NCI-H226 (cell line): ENCODE data around the gene ISM1.

ENCODE experiments used
- DNase-seq: peaks from one replicate; pipeline ENCODE4 v3.0.0-alpha.2; 2015

The ISM1 gene

DNA sequence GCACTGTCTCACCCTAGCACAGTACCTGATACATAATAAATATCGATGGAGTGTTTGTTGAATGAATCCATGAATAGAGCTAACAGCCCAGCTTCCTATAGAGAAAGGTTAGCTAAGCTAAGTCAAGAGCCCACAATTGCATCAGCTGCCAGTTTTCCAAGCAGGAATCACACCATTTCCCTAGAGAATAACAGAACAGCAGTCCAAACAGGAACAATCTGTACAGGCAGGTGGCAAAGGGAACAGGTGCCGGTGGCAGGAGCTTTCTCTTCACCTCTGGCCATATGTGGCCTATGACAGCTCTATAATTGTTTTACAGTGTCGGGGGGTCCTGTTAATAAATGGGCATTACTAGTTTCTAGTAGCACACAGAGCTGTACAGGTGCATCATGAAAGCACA lies 38.8 kb downstream of the ISM1 start:
- no peak for DNase-seq

DNA sequence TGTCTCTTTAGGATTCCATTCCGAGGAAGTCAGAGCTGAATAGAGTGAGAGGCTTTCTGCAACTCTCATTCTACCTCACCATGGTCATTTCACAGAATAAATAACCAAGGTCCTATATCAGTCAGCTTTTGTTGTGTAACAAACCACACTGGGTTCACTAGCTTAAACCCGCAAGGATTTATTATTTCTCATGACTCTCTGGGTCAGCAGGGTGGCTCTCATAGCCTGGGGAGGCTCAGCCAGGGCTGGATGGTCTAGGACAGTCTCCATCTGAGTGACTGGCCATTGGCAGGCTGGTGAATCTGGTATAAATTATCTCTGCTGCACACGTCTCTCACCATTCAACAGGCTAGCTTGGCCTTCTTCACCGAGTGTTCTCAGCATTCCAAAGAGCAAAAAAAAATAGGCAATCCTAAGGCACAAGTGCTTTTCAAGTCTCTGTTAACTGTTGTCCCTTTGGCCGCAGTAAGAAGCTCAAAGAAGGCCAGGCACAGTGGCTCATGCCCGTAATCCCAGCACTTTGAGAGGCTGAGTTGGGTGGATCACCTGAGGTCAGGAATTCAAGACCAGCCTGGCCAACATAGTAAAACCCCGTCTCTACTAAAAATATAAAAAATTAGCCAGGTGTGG lies 39.7 kb downstream of the ISM1 start:
- DNase-seq: no peak

DNA sequence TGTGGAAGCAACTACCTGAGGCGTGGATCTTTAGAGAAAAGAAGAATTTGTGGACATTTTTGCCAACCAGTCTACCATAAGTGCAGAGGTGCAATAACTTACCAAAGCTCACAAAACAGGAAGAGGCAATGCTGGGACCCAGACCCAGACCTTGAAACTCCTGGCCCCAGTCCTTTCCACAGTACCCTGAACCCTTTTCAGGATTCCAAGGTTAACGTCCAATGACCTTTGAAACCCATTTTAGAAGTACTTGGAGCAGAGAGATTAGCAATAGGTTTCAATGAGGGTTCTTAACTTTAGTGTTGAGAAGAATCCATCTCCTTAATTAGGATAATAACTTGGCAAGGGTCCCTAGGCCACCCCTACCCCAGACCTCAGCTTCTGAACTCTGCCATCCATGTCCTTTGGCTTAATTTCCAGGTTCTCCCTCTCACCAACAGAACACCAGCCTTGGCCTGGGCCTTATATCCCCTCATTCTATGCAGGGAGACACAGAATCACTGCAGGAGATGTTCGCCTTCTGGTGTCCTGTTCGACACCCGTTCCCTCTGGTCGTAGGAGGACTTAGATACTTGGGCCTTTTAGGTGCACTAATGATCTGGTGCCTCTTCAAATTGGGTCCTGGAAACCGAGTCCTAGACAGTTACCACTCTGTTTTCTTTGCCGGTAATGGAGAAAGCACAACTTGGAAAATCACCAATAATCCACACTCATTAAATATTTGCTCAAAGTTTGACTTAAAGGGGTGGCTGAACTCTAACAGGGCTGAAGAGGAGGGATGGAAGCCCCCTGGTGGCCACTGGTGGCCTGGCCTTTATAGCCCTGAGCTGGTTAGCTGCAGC lies 40.6 kb downstream of the ISM1 start:
- DNase-seq: peak; percentile 5

DNA sequence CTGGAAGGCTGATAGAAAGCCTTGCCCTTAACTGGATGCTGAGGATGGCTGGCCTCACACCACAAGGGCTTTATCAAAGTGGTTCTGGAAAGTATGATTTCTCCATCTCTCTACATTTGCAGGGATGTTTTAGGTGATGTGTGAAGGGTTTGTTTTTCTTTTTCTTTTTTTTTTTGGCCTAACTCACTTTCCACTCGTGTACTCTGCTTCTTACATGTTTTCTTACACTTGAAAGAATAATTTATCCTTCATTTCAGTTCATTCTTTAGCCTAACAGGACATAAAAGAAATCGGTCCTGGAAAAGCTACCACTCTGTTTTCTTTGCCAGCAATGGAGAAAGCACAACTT lies 41.2 kb downstream of the ISM1 start:
- no peak for DNase-seq

DNA sequence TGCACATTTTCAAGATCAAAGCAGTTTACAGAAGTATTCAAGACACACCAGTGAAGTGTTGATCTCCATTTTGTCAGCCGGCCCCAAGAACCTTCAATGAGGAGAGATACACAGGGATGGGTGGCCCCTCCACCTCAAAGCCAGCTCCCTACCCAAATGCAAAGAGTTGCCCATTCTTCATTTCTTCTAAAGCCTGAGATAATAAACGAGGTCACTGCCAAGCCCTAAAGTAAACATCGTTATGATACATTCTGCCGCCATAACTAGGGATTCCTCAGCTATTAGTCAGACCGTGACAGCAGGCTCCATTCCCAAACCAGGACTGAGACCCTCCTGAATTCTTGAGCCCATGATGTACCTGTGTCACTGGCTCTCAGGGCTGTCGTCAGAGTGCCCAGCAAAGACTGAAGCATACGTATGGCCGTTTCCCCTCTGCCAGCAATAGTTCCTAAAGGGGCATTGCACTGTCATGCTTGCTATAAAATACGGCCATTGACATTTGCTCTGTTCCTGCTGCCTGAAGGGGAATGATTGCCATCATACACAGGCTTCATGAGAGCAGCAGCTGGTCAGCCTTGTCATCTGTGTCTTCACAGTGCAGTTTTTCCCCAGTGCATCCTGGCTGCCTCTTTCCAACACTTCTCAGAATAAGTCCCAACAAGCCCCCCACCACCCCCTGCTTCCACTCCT lies 41.7 kb downstream of the ISM1 start:
- no peak for DNase-seq

DNA sequence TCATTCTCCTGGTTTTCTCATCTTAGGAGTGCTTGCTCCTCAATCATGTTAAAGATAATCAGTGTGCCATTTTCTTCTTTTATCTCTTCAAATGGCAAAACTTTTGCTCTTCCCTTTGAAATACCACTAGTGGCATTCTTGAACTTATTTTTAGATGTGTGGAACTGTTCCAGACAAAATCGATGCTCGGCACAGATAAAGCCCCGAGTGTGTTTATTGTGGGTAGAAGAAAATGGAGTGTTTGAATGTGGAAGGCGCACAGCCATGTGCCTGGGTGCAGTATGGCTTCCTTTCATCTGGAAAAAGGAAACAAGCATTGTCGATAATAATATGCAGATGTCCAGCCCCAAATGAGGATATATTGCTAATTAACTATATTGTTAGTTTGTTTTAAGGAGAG lies 42.4 kb downstream of the ISM1 start:
- DNase-seq: no peak

DNA sequence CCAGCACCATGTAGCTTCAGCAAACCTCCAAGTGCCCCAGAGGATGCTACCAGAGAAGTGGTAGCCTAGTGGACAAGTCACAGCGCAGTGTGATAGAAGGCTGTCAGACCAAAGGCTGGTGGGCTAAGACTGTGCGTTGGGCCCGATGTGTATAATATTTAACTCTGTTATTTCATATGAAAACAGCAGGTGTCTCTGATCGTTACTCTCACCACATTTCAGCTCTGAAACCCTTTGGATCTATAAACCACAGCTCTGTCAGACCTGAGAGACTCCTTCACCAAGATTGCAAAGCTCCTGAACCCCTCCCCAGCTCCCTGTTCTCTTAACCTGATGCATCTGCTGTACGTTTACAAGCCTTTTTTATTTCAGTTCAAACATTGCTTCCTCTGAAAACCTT lies 43.8 kb downstream of the ISM1 start:
- DNase-seq: no peak

DNA sequence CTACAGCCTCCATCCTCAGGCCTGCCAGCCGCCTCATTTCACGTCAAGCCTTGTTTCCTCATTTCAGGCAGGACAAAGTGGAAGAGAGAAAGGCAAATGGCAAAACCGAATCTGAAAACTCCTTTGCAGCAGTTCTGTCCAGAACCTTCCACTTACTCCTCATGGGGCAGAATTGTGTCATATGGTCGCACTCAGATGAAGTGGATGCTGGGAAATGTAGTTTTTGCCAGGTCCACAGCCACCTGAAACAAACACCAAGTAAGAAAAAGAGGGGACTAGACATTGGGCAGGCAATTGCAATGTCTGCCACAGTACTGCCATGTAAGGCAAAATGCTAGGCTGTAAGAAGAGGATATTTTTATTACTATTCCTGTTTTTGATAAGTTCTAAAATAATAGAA lies 44.9 kb downstream of the ISM1 start:
- DNase-seq: no peak

DNA sequence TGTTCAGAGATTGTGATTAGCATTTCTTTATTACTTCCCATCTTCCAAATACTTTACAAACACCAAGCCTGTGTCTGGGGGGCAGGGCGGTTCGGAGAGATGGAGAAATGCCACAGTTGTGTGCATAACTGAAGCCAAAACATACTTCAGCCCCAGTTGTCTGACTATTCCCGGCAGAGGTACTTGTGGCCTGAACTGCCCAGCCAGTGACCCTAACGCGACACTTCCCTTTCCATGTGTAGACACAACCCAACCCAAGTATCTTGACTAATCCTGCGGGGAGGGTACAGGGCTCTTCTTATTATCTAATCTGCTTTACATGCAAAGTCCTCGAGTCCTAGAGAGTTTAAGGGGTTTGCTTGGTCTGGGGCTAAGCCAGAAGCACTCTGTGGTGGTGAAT lies 46.2 kb downstream of the ISM1 start:
- DNase-seq: no peak

DNA sequence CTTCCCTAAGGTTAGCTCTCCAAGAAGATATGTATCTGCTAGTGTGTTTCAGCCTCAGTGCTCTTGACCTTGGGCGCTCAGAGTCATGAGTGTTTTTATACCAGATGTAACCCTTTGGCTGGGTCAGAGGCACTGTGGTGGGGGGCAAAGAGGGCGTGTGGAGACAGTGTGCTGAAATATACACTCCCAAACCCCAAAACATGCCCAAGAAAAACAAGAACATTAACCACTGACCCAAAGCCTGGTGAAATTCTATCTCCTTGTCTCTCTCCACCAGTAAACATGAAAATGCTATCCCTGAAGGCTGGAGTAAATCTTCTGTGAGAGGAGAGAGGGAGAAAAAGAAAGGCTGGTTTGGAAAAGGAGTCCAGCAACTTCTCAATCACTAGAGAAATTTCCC lies 47.9 kb downstream of the ISM1 start:
- DNase-seq: no peak

DNA sequence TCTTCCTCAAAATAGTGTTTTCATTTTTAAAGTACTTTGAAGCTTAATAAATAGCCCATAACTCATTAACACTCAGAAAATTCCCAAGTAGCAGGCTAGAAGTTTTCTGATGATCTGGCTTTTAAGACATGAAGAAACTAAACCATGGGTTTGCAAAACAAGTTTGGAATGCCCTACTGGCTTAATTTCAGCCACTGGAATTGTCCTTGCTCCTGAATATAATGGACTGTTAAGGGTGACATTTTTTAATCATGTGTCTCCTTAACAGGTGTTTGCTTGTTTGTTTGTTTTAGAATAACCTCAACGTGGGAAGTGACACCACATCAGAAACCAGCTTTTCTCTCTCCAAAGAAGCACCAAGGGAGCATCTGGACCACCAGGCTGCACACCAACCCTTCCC lies 49.1 kb downstream of the ISM1 start:
- DNase-seq: no peak

DNA sequence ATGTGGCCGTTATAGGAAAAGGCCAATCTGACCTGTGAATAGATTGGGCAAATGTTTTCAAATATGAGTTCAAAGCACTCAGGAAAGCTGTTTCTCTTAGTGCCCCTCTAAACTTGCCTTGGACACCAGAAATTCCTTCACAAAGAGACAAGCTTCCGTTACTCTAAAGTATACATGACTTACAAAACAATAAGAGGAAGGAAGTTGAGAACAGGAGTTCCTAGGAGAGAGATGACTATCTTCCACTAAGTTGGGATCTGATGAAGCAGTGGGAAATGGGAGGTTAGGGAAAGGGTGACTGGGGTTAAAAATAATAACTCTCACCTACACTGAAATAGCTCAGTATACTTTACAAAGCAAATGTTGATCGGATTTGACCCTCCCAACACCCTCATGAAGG lies 50.0 kb downstream of the ISM1 start:
- DNase-seq: no peak

DNA sequence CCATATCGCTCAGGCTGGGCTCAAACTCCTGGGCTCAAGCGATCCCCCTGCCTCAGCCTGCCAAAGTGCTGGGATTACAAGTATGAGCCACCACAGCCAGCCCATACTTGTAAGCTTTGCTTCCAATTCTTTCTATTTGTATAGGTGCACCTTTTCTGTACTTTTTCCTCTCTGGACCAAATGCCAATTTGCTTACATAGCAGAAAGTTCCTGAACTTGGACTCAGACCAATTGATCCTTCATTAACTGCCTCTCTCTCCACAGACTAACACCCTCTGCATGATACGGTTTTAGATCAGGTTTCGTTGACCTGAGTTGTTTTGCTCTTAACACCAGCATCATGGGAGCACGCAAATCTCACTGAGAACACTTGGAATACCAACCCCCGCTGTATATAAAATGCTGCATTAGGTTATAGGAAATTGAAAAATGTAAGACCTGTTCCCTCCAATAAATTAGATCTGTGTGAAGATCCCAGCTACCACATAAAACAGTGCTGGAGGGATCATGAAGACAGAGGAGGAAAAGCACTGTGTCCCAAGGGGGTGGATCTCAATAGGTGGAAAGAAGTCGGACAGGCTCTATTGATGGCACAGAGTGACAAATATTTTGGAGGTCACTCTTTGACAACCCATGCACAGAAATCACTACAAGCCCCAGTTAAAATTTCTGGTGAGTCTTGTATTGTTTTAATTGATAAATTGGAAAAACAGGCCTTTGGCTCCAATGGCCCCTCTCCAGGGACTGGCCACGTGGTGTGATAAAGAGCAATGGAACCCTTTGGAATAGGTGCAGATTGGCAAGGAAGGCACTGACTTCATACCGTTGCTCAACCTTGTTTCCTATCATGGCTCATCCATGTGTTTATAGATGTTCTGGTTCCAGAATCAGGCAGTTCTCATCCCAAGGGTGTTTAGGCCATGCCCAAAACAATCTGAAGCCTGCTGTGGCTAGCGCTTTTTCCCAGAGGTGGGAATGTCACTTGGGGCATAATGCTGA lies 51.2 kb downstream of the ISM1 start:
- DNase-seq: no peak

DNA sequence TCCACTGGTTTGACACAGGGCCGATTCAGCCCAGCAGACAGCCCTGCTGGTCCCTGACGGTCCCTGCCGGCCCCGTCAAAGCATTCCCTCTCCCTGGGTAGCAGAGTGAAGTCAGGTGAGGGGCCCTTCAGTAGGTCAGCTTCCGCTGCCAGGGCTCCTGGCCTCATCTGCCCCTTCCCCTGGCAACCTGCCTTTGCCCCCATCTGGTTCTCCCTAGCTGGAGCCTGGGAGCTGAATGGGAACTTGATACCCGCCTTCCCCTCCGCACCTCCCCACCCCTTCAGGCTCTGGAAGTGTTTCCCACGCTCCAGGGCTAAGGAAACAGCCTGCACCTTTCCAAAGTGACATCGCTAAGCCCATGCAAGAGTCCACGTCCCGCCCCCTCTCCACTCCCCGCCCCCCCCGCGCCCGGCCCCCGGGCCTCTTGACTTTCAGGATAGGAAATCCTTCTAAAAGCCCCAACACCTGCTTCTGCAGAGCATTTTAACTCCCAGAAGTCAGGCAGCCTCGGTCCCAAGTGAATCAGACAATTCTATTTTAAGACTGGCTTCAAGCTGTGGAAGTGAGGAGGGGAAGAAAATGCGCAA lies 53.3 kb downstream of the ISM1 start:
- DNase-seq: no peak

DNA sequence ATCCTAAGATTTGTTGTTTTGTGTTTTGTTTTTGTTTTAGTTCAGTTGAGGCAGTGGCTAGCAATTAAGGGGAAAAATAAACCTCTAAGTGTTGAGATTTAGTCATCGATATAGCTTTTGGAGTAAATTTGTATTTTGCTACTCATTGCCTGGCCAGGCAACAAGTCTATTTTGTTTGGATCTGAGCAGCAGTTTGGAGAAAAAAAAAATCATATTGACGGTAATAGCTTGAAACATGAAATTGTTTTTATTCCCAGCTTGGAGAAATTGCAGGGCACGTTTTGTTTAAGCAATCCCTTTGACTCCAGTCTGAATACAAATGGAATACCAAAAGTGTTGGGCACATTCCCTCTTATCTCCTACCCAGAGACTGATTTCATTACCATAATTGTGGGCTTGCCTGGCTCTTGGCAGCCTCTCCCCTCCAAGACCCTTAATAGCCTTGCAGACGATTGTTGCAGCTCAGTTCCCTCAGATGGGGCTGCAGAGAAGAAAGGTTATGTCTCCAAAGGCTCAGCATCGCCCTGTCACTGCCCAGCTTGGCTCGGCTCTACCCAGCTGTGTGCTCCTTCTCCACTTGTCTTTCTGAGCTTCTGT lies 56.0 kb downstream of the ISM1 start:
- DNase-seq: no peak

DNA sequence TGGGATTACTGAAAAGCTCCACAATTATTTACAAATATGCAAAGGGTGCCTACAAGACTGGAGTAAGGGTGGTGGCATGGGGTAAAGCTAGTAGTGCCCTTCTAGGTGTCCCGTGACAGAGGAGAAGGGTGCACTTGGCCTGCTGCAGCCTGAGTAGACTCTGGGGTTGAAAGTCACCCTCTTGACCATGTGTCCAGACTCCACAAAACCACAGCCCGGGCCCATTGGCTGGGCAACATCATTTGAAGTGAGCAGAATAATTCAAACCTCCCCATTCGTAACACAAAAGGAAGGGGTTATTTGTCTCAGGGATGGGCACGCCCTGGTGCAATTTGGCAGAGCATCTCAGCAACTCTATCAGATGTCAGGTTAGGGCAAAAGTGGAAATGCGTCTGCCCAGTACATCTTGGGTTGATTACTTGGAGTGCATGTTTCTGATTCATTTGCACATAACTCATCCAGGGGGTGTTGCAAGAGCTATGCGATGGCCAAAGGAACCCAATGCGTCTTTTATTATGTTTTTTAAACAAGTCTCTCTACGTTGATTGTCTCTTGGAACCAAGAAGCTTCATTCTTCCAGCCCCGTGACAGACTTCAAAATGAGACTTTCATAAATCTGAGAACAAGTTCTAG lies 56.7 kb downstream of the ISM1 start:
- no peak for DNase-seq

DNA sequence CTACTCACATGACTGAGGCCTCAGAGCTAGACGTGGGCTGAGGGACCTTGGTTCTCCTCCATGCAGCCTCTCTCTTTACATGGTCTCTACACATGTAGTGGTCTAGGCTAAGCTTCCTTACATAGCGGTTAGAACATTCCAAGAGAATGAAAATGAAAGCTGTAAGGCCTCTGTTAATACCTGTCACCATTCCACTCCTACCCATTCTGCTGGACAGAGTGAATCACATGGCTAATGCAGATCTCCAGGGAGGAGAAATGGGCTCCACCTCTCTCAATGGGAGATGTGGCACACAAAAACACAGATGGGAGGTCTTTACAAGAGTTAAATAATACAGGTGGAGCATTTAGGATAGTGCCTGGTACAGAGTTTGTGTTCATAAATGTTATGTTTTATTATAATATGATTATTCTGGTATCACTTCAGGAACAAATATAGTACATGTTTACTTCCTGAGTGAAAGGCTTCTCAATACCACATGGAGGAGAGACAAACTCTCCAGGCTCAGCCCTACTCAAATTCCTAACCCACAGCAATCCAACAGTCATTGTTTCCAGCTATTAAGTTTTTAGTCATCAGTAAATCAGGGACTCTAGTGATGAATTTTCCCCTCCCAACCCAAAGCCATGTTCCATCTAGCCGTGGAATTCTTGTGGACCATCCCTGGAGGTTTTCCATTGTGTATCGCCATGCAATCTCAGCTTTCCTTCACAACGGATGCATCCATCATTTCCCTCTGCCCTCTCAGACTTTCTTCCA lies 57.9 kb downstream of the ISM1 start:
- no peak for DNase-seq

DNA sequence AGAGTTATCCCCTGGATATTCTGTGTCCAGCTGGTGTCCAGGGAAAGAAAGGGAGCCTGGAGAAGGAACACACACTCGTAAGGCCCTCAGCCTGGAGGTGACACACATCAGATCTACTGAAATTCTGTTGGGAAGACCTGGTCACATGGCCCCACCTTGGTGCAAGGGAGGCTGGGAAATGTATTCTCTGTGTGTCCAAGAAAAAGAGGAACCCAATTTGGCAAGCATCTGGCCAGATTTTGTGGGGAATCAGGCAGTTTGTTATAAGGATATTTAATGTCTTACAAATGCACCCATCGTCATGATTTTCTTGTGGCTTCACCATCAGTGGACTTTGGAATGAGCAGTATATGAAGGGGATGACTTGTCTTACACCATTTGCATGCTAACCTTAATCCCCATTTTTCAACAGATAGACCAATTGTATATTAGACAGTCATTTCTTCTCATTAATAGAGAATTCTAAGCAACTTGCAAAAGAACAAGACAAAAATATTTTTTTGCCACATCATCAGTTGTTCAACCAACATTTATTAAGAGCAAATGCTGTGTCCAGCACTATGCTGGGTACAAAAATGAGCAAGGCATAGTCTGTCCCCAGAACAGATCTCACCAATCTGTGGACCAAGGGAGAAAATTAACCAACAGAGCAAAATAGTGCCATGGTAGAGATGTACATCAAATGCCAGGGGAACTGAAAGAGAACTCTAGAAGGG lies 59.7 kb downstream of the ISM1 start:
- no peak for DNase-seq

DNA sequence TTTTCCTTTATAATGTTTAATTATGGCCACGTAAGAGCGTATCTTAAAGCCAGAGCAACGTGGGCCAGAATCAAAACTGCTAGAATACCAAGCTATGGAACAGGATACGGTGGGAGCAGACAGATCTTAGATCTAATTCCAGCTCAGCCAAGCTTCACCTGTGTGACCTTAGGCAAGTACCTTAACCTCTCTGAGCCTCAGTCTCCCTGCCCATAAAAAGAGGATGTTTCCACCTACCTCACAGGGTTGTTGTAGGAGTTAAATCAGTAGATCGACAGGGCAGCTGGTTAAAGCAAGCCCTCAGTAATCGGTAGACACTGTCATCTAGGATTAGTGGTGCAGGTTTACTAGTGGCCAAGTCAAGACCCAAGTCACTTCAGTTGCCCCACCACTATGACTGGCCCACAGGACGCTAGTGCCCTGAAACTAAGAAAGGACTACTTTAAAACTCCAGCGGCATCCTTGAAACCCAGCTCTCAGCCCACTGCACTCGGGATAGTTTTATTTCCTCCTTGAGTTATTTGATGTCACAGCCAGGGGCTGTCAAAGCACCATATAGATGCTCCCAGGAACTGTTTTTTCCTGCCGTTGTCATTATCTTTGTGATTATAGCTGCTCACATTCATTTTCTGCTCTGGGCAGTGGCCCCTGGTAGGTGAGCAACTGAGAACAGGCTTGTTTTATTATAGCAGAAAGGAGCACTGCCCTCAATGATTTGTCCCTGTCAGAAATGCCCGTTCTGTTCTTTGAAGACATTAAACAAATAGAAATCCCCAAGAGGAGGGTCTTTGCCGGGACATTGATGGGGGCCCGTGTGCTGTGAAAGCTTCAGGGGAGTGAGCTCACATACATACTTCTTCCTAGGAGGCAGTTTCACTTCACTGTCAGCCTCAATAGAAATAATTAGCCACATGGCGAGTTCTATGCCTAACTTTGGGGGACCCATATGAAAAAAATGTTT lies 63.1 kb downstream of the ISM1 start:
- no peak for DNase-seq
